Epithelial cell of prostate (primary cell): ENCODE measurements around the gene PTGER2.

Source experiments
- DNase-seq: peaks from one replicate; pipeline ENCODE4 v3.0.0-alpha.2; 2011; ENCODE audit warnings: low read depth, low spot score
- H3K27ac ChIP-seq: fragments of 450-650 bp; 2 replicates; pipeline ENCODE4 v1.5.1; 2017; ENCODE audit warnings: mild to moderate bottlenecking

PTGER2 gene

DNA sequence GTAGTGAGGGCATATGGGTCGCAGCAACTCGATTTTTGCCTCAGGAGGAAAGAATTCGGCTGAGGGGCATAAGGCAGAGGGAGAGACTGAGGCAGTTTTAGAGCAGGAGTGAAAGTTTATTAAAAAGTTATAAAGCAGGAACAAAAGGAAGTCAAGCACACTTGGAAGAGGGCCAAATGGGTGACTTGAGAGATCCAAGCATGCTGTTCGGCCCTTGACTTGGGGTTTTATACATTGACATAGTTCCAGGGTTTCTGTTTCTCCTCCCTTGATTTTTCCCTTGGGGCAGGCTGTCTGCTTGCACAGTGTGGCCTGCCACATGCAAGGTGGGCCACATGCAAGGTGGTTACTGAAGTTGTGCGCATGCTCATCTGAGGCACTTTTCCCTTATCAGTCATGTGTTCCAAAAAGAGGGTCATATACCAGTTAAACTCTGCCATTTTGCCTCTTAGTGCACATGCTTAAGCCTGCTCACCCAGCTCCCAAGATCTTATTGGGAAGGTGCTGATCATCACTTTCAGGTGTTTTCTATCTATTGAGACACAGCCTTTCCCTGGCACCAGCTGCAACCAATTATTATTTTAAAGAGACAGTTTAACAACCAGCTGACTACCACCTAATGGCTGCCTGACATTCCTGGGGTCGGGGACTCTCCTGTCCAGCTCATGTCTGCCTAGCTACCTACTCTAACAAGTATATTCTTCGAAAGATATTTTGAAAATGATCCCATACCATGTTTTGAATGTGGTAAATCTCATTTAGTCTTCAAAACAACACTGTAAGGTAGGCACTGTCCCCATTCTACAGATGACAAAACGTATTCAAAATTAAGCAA is 19.9 kb downstream of the PTGER2 start:
- DNase-seq, result no peak
- no peak overlapping the region for H3K27ac ChIP-seq

GRCh38 chr14:52336241-52336640 is 22.1 kb downstream of the PTGER2 start:
- no peak for DNase-seq
- no peak overlapping the region for H3K27ac ChIP-seq

DNA sequence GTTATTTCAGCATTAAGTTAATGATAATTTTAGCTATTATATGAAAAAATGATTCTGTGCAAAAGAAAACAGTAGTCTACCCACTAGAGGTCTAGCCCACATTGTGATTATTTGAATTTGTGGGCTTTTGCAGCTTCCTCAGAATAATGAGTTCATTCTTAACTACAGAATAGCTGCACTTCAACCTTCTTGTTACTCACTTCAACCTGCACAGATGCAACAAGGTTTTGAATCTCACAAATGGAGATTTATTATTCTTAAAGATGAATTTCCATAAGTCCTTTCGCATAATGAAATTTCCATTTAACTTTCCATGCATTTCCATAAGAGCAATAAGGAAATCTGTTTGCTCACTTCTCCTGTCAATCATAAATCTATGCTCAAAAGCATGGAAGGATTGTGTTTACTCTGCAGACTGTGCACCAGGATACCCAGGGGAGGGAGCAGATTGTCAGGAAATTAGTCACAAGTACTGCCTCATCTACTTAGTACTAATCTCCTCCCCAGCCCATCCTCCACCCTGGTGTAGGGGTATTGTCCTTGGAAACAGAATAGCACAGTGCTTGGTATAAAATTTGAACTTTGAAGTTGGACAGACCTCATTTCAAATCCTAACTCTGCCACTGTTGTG is 24.1 kb downstream of the PTGER2 start:
- no peak for DNase-seq
- no peak overlapping the region for H3K27ac ChIP-seq

DNA sequence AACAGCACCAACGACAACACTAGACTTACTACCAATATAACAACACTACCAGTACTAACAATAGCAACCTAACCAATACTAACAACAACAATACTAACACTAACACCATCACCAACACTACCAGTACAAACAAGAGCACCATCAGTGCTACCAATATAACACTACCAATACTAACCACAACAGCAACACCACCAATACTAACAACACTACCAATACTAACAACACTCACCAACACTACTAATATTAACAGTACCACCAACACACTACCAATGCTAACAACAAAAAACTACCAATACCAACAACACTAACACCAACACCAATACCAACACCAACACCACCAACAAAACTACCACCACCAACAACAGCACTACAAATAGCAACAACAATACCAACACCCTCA is 25.1 kb downstream of the PTGER2 start:
- no peak overlapping the region for H3K27ac ChIP-seq
- DNase-seq, result no peak

GRCh38 chr14:52342849-52343596 is 28.9 kb downstream of the PTGER2 start:
- no peak for DNase-seq
- no peak overlapping the region for H3K27ac ChIP-seq

DNA sequence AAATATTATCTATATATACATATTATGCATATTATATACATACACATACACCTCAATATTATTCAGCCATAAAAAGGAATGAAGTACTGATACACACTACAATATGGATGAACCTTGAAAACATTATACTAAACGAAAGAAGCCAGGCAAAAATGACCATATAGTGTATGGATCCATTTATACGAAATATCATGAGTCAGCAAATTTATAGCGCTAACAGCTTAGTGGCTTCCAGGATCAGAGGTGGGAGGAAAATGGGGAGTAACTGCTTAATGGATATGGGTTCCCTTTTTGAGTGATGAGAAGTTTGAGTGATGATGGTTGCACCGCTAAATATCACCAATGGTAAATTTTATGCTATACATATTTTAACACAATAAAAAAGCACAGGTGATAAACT is 32.7 kb downstream of the PTGER2 start:
- no peak overlapping the region for H3K27ac ChIP-seq
- DNase-seq, result no peak

- no peak for DNase-seq
- no peak overlapping the region for H3K27ac ChIP-seq
Measured at GRCh38 chr14:52348279-52348678, 34.2 kb downstream of the PTGER2 start.

DNA sequence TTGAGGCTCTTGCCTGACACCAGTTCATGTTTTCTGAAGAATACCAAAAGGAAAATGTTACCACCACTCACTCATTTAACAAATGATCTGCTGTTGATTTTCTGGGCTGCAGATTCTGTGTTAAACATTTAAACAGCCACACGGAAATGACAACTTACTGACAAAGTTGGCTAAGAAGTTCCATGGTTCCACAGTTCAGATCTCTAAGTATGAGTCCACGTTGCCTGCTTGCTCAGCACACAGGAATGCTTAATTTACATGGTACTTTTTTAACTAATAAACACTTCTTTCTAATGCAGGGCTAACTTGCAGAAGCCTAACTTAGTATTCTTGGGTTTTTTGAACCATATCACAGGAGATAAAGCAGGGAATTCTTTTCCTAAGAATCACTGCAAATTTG is 34.7 kb downstream of the PTGER2 start:
- DNase-seq, result no peak
- H3K27ac ChIP-seq, result no peak overlapping the region

GRCh38 chr14:52349731-52350130 is 35.6 kb downstream of the PTGER2 start:
- no peak overlapping the region for H3K27ac ChIP-seq
- DNase-seq, result no peak

- no peak overlapping the region for H3K27ac ChIP-seq
- DNase-seq, result no peak
Measured at GRCh38 chr14:52350445-52350844, 36.3 kb downstream of the PTGER2 start.

DNA sequence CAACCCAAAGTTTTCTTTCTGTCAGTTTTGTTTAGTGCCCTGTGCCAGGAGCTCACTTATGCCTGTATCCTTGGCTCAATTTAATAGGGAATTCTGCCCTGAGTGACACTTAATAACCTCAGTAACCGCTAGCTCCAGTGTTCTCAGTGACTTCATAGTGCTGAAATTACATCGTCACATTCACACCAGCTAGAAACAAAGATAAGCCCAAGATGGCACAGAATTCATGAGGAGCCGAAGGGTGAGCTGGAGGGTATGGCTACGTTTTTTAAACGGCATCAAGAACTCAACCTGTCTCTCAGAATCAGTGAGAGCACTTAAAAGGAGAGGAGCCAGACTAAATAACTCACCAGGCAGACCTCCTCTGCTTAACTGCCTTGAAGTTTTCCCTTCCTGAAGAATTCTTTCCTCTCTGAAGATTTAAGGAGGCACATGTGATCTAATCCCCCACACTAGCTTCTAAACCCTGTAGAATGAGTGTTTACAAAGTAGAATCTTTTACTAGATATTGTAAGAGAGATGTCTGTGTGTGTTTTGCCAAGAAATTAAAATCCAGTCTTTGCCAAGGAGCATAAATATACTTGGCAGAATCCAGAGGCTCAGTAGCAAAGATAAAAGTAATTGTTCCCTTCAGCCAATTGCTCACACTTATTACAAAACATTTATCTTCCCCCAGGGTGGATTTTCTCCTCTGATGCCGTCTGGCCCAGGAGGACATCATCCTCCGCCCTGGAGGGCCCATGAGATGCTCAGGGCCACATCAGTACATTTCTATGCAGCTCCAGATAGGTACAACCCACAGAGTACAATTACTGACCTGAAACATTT is 37.3 kb downstream of the PTGER2 start:
- DNase-seq, result no peak
- H3K27ac ChIP-seq, result no peak overlapping the region

- DNase-seq, result no peak
- no peak overlapping the region for H3K27ac ChIP-seq
Measured at GRCh38 chr14:52352061-52352491, 38.0 kb downstream of the PTGER2 start.

- no peak for DNase-seq
- H3K27ac ChIP-seq, result no peak overlapping the region
Measured at GRCh38 chr14:52352569-52352968, 38.5 kb downstream of the PTGER2 start.

DNA sequence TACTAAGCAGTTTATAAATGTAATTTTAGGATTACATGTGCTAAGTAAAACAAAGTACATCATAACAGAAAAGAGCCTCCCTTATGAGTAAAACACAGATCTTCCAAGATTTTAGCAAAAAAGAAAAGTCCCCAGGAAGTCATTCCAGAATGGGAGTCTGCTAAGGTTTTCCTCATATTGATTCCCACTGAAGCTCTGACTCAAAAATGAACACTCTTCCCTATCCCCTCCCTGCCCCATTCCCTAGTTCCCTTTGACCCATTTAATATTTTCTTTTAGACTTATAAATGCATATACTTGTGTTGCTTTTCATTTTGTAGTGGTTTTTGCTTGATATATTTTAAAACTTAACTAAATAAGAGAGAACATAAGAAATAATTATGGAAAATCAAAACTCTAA is 40.1 kb downstream of the PTGER2 start:
- no peak for DNase-seq

GRCh38 chr14:52355016-52355431 is 40.9 kb downstream of the PTGER2 start:
- DNase-seq, result no peak

More for the DNA sequence above, 40.1 kb downstream of the PTGER2 start:
- H3K27ac ChIP-seq, result peak overlapping the region; percentile 64

DNA sequence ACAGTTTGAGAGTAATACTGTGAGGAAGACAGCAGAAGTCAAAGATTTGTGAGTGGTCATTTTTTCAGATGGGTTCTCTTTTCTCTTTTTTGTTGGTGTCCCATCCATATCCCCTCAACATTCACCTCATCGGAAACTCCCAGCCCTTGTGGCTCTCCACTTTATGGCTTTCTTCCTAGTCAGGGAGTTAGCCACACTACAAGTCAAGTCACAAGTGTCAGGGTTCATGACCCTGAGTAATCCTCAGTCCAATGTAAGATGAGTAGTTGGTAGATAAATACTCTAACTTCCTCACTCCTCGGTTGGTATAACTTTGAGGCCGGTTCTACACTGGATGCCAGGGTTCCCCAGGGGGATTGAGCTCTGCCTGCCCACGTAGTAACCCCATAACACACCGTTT is 41.4 kb downstream of the PTGER2 start:
- H3K27ac ChIP-seq, result peak overlapping the region; percentile 64
- DNase-seq, result no peak

More at GRCh38 chr14:52355016-52355431, 40.9 kb downstream of the PTGER2 start:
- H3K27ac ChIP-seq, result peak overlapping the region; percentile 64

DNA sequence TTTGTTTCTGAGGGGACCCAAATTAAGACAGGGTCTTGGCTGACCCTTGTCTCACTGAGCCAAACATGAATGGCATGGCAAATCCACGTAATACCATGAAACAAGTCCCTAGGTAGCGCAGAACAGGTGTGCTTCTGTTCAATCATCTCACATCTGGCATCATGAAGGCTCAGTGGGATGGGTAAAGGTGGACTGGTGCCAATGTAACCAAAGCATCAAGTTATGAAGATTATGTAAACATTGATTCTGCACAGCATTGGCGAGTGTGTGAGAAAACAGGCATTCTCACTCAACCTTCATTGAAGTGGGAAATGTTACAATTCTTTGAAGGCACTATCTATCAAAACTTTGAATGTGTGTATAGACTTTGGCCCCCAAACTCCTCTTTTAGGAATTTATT is 41.9 kb downstream of the PTGER2 start:
- no peak for DNase-seq
- H3K27ac ChIP-seq, result no peak overlapping the region

- no peak for DNase-seq
- no peak overlapping the region for H3K27ac ChIP-seq
Measured at GRCh38 chr14:52360831-52361230, 46.7 kb downstream of the PTGER2 start.

DNA sequence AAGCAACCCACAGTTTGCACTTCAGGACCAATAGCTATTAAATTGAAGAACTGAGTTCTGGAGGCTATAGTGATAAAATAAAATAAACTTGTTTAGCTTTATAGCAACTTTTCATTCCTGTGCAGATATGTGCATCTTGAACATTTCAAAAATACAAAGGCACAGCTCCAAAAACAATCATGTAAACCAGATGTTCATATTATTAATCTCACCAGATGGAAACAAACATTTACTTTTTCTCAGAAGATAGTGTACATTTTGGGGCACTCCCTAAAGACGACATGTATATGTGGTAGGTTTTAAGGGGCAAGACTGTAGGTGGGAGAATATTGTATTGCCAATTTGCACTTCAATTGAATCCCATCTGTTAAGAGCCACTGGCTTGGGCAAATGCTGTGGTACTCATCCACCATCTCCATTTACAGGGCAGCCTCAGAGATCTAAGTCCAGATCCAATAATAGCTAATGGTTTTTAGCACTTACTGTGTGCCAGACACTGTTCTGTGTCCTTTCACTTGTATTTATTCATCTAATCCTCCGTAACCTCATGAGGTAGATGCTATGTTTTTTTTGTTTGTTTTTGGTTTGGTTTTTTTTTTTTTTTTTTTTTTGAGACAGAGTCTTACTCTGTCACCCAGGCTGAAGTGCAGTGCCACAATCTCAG is 49.1 kb downstream of the PTGER2 start:
- H3K27ac ChIP-seq, result no peak overlapping the region
- DNase-seq, result no peak

GRCh38 chr14:52363961-52364360 is 49.8 kb downstream of the PTGER2 start:
- no peak for DNase-seq
- H3K27ac ChIP-seq, result no peak overlapping the region
